Suprapubic skin (tissue), 4 donors: ENCODE results near the gene KIF5A. TPM values are rescaled to one million over a fixed set of nuclear protein-coding genes. Genes with fewer than 3 reads are reported as not detected.

Source experiments
- DNase-seq, 2 donors: peaks; one replicate each; pipeline ENCODE4 v3.0.0-alpha.2; 2019; ENCODE audit warnings: low spot score in 2 of 2
- H3K27ac ChIP-seq: fragments of 200-600 bp; sonication (generic); one replicate; pipeline ENCODE4 v1.5.1; 2019
- H3K27me3 ChIP-seq: fragments of 200-600 bp; sonication (generic); one replicate; pipeline ENCODE4 v1.5.1; 2019
- H3K36me3 ChIP-seq: fragments of 200-600 bp; sonication (generic); one replicate; pipeline ENCODE4 v1.5.1; 2019
- H3K4me1 ChIP-seq: fragments of 200-600 bp; sonication (generic); one replicate; pipeline ENCODE4 v1.5.1; 2019
- H3K4me3 ChIP-seq: fragments of 200-600 bp; sonication (generic); one replicate; pipeline ENCODE4 v1.5.1; 2019; ENCODE audit warnings: mild to moderate bottlenecking
- H3K9me3 ChIP-seq: fragments of 200-600 bp; sonication (generic); one replicate; pipeline ENCODE4 v1.5.1; 2019
- EP300 ChIP-seq: sonication (generic); formaldehyde crosslinking; IDR thresholded peaks from one replicate; pipeline ENCODE4 v1.6.1; 2017; ENCODE audit warnings: antibody characterized with exemption
- POLR2A ChIP-seq, 2 donors: fragments of 450-650 bp; IDR thresholded peaks; one replicate each; pipeline ENCODE4 v1.6.1; 2017; ENCODE audit warnings: antibody characterized with exemption in 2 of 2, mild to moderate bottlenecking in 2 of 2, moderate library complexity in 2 of 2
- POLR2AphosphoS5 ChIP-seq, 3 donors: sonication (generic); formaldehyde crosslinking; IDR thresholded peaks; one replicate each; pipeline ENCODE4 v1.6.1; 2017; ENCODE audit warnings: antibody characterized with exemption in 3 of 3
- WGBS: methylation state at CpG from one replicate; pipeline ENCODE4 v1.1.5; 2018; 5-methylcytosine and 5-hydroxymethylcytosine counted together
- total RNA-seq, 4 donors: library from RNA; depleted of rRNA; stranded (reverse); fragments of >200 nt; gene quantifications; one replicate each; pipeline ENCODE4 v1.1.0, GENCODE V29; 2016
- TF ChIP-seq, protein P1 (sequence below), 2 donors: fragments of 200-600 bp in 1 of 2; fragments of 450-650 bp in 1 of 2; sonication (generic) in 1 of 2; IDR thresholded peaks; one replicate each; pipeline ENCODE4 v1.5.1; 2016 to 2019; ENCODE audit warnings: antibody characterized with exemption in 2 of 2, mild to moderate bottlenecking in 1 of 2, moderate library complexity in 1 of 2

The KIF5A gene
- total RNA-seq, 4 donors from 2014 or later = 0.08 to 0.23 TPM; not detected in 2

DNA sequence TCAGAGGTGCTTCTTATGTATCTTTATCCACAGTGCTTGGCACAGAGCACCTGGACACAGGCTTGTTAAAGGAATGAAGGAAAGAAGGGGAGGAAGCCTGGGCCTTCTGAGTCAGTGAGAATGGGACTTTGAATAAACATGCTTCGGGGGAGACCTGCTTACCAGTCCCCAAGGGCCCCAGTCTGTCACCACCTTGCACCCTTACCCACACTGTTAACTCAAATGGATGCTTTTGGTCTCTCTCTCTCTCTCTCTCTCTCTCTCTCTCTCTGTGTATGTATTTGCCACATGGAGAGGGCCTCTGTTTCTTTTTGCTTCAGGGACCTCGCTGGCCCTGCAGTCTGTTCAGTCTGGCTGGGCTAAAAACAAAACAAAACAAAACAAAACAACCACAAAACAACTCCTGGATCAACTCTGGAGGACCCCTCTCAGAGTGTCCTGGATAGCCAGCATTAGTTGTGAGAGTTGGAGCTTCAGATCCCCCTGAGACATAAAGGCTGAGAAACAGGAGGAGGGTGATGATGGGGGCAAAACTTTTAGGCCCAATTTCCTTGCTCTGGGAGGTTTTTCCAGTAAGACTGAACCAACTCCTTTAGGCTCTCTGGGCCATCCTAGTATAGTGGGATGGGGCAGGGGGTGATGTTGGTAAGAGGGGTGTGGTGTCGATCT lies 1.9 kb downstream of the KIF5A start:
- peaks cover 12% of the 10 kb centered on the region for H3K4me1 ChIP-seq
- 85% methylated on average over 3 of the region's 3 CpGs for WGBS

DNA sequence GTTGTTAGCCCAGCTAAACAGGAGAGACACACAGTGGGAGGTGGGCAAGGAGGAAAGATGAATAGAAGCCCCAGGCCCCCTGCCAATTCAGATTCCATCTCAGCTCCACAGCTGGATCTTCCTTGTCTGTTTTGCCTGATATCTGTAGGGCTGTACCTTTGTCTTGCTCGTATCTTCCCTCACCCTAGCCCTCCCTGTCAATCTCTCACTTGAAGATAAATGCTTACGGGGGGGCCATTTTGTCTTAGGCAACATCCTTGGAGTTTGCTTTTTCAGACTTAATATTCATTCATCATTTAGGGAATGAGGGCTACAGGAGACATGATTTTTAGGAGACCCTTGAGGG lies 2.4 kb downstream of the KIF5A start:
- Histone ChIP-seq H3K27me3 (peaks cover 37% of the 10 kb centered on the region), H3K27ac (no peak overlapping the region), H3K9me3 (no peaks in the 10 kb centered on the region), H3K4me3 (no peak overlapping the region), H3K36me3 (no peaks in the 10 kb centered on the region), H3K4me1 (peaks cover 11% of the 10 kb centered on the region)
- WGBS = 90% methylated on average over 2 of the region's 2 CpGs
- TF ChIP-seq EP300 (no peak), POLR2AphosphoS5 (IDR thresholded peaks at IDR 0.05) (no peak), POLR2A (IDR thresholded peaks at IDR 0.05) (no peak)
- TF ChIP-seq, protein P1, sequence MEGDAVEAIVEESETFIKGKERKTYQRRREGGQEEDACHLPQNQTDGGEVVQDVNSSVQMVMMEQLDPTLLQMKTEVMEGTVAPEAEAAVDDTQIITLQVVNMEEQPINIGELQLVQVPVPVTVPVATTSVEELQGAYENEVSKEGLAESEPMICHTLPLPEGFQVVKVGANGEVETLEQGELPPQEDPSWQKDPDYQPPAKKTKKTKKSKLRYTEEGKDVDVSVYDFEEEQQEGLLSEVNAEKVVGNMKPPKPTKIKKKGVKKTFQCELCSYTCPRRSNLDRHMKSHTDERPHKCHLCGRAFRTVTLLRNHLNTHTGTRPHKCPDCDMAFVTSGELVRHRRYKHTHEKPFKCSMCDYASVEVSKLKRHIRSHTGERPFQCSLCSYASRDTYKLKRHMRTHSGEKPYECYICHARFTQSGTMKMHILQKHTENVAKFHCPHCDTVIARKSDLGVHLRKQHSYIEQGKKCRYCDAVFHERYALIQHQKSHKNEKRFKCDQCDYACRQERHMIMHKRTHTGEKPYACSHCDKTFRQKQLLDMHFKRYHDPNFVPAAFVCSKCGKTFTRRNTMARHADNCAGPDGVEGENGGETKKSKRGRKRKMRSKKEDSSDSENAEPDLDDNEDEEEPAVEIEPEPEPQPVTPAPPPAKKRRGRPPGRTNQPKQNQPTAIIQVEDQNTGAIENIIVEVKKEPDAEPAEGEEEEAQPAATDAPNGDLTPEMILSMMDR (IDR thresholded peaks at IDR 0.05) = no peak
- no peak for DNase-seq

More for the DNA sequence above, 1.9 kb downstream of the KIF5A start:
- H3K4me3 ChIP-seq = no peak overlapping the region
- no peak overlapping the region for H3K27ac ChIP-seq
- H3K9me3 ChIP-seq = no peaks in the 10 kb centered on the region
- TF ChIP-seq, protein P1 (IDR thresholded peaks at IDR 0.05) = no peak
- TF ChIP-seq POLR2AphosphoS5 (IDR thresholded peaks at IDR 0.05) (no peak), EP300 (no peak), POLR2A (IDR thresholded peaks at IDR 0.05) (no peak)
- H3K27me3 ChIP-seq = peaks cover 37% of the 10 kb centered on the region
- no peaks in the 10 kb centered on the region for H3K36me3 ChIP-seq
- no peak for DNase-seq

- TF ChIP-seq, protein P1 (IDR thresholded peaks at IDR 0.05) = no peak
- TF ChIP-seq EP300 = no peak
- no peak for TF ChIP-seq POLR2A (IDR thresholded peaks at IDR 0.05)
- TF ChIP-seq POLR2AphosphoS5 (IDR thresholded peaks at IDR 0.05) = no peak
- Histone ChIP-seq H3K27ac (no peak overlapping the region), H3K4me1 (peaks cover 7% of the 10 kb centered on the region), H3K27me3 (peaks cover 36% of the 10 kb centered on the region), H3K36me3 (no peaks in the 10 kb centered on the region), H3K9me3 (no peaks in the 10 kb centered on the region), H3K4me3 (no peak overlapping the region)
- 61% methylated on average over 6 of the region's 6 CpGs for WGBS
- no peak for DNase-seq
Measured at GRCh38 chr12:57552835-57553313, 3.0 kb downstream of the KIF5A start.

DNA sequence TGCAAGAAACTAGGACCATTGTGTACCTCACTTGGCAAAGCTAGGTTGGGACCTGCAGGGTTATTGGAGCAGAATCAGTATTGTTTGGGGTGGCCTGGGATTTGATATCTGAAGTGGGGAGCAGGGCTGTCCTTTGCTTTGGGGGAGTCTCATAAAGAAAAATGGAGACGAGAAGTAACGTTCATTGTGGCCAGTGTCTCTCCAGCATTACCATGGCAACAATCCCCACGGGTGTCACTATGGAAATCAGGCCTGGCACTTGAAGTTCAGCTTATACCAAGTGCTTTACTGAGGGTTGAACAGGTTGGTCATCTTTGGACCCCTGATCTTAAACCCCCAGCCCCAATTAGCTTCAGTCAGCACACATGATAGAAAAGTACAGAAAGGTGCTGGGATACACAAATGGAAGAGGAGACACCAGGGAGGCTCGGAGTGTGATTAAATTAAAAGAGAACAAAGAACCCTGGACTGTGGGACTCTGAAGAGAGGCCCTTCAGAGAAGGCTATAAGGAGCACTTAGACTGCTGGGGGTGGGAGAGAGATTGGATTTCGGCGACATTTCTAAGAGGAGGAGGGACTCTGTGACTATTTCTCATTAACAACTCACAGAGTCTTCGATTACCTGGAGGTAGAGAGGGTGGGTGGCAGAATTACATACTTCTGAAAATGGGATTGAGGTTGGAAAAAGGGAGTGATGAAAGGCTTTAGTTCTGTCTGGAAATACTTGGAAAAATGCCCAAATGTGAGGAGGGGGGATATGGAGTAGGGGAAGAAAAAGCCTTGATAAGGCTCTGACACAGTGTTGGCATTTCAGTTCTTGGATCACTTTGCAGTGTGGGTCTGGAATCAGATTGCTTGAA lies 3.7 kb downstream of the KIF5A start:
- 71% methylated on average over 7 of the region's 7 CpGs for WGBS
- Histone ChIP-seq H3K4me1 (peaks cover 7% of the 10 kb centered on the region), H3K9me3 (no peaks in the 10 kb centered on the region), H3K27ac (no peak overlapping the region), H3K36me3 (no peaks in the 10 kb centered on the region), H3K27me3 (peaks cover 29% of the 10 kb centered on the region), H3K4me3 (no peak overlapping the region)
- TF ChIP-seq EP300 (no peak), POLR2A (IDR thresholded peaks at IDR 0.05) (no peak), POLR2AphosphoS5 (IDR thresholded peaks at IDR 0.05) (no peak)
- TF ChIP-seq, protein P1 (IDR thresholded peaks at IDR 0.05) = no peak
- no peak for DNase-seq

GRCh38 chr12:57554453-57554852 lies 4.6 kb downstream of the KIF5A start:
- no peaks in the 10 kb centered on the region for H3K9me3 ChIP-seq
- H3K4me3 ChIP-seq = no peak overlapping the region
- 95% methylated on average over 2 of the region's 2 CpGs for WGBS
- no peaks in the 10 kb centered on the region for H3K36me3 ChIP-seq
- DNase-seq = no peak
- TF ChIP-seq, protein P1 (IDR thresholded peaks at IDR 0.05) = no peak
- no peak for TF ChIP-seq POLR2AphosphoS5 (IDR thresholded peaks at IDR 0.05)
- no peak for TF ChIP-seq POLR2A (IDR thresholded peaks at IDR 0.05)
- TF ChIP-seq EP300 = no peak
- H3K27ac ChIP-seq = no peak overlapping the region
- peaks cover 7% of the 10 kb centered on the region for H3K4me1 ChIP-seq
- peaks cover 20% of the 10 kb centered on the region for H3K27me3 ChIP-seq
